Measurements from ENCODE around the gene TIMM10B.

TIMM10B gene, protein sequence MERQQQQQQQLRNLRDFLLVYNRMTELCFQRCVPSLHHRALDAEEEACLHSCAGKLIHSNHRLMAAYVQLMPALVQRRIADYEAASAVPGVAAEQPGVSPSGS

DNA sequence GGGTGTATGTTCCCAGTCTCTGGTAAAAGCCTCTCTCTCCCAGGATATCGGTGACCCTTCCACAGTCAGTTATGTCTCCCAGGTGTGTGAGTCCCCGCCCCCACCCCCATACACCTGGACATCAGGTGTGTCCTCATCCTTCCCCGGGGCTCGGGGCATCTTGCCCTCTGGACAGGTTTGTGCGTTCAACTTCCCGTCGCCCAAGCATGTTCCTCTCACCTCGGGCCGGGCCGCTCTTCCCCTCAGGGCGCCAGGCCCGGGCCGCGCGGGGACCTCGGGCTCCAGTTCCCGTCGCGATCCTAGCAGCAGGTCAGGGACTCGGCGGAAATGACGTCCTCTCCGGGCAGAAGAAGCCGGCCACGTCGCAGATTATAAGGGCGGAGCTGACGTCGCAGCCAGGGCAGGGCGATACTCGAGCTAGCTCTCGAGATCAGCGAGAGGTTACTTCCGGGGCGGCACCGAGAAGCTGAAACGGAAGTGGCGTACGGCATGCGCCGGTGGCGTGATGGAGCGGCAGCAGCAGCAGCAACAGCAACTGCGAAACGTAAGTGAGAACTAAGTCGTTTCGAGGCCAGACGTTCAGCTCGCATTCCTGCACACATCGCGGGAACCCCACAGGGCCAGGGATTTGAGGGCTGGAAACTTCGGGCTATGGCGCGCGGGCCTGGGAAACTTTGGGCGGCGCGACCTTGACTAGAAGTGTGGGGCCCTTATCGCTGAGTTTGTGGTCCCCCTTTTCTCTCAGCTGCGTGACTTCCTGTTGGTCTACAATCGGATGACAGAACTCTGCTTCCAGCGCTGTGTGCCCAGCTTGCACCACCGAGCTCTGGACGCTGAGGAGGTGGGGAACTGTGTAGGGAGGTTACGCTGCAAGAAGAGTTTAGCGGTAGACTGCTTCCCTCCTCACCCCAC is at the start of gene TIMM10B, which contains the start of gene ARFIP2:
Gene TIMM10B (plus strand): TSS at position 490 of the 912 bp plus-strand sequence. CDS start 16 bp downstream, at position 506.
Gene ARFIP2 (minus strand): TSS at position 320 of the 912 bp plus-strand sequence. CDS start 910 bp downstream, outside the sequence.
- peak; percentile 90 to 96 for DNase-seq (ENCODE audit: low read depth in 2 of 2)

DNA sequence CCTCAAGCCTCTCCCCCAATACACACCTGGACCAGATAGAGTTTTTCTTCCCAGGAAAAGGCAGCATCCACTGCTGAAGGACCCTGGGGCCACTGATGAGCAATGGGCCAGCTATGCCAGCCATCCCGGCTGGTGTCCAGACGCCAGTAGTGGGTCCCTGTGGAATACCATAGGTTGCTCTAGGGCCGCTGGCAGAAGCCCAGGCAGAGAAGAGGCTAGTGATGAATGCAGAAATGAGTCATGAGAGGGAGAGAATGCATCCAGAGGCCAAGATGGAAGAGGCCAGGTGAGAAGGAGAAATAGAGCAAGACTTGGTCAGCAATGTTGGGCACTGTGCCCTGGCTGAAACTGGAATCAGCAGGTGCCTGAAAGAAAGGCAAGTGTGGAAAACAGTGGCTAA is 49.4 kb upstream of the TIMM10B start:
- DNase-seq (ENCODE audit: low read depth in 2 of 2) = no peak

DNA sequence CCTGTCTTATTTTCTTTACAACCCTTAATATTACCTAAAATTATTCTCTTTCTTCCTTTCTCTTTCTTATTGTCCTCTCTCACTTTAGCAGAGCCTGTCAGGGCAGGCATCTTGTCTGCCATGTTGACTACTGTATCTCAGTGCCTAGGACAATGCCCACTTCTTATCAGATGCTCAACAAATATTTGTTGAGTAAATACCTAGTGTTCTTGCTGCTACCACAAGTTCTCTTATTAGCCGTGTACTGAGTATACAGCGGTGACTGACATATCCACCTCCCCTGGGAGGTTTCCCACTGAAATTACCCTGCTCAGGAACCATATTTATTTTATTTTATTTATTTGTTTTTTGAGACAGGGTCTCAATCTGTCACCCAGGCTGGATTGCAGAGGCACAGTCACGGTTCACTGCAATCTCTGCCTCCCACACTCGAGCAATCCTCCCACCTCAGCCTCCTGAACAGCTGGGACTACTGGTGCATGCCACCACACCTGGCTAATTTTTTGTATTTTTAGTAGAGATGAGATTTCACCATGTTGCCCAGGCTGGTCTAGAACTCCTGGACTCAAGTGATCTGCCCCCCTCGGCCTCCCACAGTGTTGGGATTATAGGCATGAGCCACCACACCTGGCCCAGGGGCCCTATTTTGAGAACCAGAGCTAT is 47.2 kb upstream of the TIMM10B start:
- DNase-seq (ENCODE audit: low read depth in 2 of 2) = no peak

DNA sequence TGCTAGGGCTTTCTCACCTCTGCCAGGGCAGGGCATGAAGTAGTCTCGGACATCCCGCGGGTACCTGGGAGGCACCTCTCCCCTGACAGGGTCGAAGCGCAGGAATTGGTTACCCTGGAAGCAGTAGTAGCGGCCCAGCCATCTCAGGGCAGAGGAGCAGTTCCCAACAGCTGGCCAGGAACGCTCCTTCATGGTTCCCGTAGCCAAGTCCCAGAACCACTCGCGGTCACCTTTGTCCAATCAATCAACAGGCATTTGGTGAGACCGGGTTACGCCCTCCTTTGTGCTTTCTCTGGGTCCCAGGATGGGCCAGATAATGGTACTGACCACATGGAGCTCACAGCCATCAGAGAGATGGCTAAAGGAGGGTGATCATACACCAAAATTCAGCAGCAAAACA is 43.9 kb upstream of the TIMM10B start:
- no peak for DNase-seq (ENCODE audit: low read depth in 2 of 2)

DNA sequence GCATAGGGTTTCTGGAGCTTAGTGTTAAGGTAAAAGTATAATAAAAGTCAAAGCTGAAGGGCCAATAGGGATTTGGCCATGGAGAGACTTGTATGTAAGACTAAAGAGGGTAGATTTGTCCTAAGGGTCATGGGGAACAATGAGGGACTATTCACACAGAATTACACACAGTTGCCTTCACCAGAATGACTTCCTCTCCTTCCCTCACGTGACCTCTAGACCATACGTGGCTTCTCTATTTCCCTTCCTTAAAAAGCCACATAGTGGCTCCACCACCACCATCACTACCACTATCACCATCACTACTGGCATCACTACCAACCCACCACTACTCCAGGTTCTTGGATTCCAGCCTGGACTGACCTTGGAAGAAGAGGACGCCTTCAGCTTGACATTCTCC is 43.3 kb upstream of the TIMM10B start:
- no peak for DNase-seq (ENCODE audit: low read depth in 2 of 2)

DNA sequence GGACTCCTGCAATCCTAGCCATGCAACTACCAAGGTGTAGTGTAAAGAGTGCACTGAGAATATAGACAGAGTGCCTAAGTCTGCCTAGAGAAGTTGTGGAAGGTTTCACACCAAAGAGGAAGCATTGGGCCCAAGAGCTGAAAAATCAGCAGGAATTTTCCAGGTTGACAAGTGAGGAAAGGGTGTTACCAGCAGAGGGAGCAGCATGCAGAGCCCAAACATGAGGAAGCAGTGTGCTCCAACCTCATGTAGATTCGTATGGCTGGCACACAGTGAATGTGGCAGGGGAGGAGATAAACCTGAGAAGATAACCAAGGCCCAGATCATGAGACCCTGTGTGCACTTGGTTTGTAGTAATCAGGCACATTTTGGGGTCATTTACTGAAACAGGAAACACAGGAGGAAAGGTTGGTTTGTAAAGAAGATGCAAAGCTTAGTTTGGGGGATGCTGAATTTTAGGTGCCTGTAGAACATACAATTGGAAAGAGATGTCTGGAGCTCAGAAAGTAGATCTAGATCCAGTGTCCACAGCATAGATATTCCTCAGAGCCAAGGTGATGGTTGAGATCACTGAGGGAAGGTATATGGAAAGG is 42.2 kb upstream of the TIMM10B start:
- DNase-seq (ENCODE audit: low read depth in 2 of 2) = no peak

DNA sequence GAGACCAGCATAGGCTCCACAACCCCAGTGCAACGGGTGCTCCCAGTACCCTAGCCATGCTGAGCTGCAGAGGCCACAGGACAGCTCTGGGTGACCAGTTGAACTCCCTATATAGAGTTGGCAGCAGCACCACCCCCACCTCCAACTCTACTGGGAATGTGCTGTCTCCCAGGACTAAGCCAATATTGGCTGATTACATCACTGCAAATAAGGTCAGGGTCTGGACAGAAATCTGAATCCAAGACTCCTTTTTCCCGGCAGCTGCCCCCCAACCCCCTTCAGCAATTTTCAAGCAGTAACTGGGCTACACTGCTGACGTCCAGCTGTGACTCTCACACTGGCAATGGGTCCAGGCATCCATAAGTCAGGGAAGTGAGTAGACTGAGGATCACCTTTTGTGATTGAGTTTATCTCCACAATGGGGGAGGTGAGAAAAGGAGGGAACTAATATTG is 40.4 kb upstream of the TIMM10B start, which contains the start of gene HPX:
Gene HPX (minus strand): TSS at position 82 of the 453 bp plus-strand sequence. CDS start 24 bp downstream, at position 58.
- no peak for DNase-seq (ENCODE audit: low read depth in 2 of 2)

DNA sequence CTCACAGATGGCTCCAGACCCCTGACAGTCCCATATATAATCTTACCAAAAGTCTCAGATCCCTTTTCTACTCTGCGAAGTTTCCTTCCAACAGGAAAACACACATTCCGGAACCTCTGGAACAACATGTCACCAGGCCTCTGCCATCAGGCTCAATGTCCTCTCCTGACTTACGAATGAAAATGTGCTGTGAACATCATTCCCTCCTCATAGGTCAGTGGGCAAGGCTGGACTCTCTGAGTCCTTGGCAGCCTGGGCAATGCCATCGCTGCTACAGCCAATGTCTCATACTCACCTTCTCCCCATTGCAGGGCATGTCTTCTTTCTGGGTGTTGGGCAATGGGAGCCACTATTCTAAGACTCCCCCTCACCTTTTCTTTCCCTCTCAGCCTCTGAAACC is 38.9 kb upstream of the TIMM10B start:
- DNase-seq (ENCODE audit: low read depth in 2 of 2) = no peak

DNA sequence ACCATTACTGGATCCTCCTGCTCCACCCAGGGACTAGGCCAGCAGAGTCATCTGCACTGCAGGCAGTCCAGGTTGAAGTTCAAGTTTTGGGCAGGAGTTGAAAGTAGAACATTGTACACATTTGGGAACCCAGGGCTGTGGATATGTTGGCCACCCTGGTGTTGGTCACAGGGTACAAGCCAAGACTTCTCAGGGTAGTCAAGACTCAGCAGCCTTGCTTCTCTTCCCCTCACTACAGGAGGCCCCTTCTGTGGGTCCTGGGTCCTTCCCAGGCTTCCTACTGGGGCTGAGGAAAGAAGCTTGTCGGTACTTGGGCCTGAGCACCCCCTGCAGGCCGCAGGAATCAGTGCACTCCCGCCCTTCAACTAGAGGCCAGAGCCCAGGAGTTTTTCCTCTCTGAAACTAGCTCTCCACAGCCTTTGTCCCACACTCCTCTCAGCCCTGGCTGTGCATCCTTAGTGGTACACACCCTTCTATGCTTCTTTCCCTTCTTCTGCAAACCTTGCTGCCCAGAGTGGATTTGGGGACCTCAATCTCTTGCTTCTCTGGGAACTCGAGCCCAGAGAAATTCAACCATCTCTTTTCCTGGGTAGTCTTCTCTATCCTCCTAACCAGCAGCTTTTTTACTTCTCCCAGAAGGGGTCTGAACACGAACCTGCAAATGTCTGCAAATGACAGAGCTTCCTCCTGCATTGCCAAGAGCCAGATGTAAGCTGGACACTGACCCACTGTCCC is 37.9 kb upstream of the TIMM10B start:
- peak in 1 of 2 donors; percentile 27 for DNase-seq (ENCODE audit: low read depth in 2 of 2)

DNA sequence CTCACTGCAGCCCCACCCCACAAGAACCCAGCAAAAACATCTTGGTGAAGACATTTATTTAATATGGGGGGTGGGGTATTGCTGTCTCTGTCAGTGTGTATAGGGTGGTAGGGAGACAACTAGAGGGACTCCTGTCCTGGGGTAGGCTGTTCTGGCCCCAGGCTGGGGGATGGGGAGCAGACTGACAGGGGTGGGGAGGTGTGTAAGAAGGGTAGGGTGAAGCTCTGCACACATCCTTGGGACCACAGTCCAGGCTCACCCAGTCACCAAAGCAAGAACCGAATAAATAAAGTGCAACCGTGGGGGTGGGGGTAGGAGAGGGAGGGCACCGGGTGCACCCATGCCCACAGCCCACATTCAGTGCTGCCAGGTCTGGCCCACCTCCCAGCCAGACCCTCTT is 32.7 kb upstream of the TIMM10B start:
- DNase-seq (ENCODE audit: low read depth in 2 of 2) = no peak

DNA sequence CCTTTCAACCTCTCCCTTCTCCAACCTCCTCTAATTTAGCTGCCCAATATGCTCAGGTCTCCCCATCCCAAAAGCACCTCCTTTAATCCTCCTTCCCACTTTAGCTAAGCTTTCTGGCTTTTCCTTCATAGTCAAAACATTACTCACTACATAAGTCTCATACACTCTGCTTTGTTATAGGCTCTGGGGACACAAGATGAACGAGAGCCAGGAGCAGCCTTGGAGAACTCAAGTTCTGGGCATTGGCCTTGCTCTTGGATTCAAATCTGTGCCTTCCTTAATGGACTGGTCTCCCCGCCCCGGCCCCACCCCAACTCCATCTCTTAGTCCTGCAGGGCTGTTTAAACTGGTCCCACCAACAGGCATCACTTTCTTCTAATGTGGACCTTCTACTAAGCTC is 29.1 kb upstream of the TIMM10B start:
- DNase-seq (ENCODE audit: low read depth in 2 of 2) = no peak

DNA sequence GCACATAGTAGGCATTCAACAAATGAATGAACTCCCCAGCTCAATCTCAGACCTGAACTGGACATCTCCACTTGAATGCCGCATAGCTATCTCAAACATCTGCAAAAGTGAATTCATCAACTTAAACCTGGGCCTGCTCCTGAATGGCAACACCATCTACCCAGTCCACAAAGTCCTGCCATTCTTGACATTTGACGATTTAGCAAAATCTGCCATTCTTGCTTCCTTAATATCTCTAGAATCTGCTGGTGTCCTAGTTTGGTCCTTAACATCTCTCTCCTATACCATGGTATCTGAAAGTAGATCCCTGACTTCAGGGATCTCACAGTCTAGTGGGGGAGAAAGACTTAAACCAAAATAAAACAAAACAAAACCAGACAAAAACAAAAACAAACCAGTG is 28.1 kb upstream of the TIMM10B start:
- no peak for DNase-seq (ENCODE audit: low read depth in 2 of 2)

DNA sequence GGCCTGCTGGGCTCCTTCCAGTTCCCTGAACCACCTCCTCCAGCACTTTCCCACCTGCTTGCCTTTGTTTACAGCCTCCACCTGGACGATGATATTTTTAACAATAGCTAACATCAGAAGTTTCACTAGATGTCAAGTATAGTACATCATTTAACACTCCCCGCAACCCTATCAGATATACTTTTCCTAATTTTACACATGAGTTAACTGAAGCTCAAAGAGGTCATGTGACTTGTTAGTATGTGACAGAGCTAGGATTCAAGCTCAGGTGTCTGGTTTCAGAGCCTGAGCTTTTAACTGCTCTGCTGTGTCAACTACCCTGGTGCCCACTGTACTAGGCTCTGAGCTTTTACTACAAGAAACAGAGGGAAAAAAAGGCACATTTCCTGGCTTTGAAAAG is 26.2 kb upstream of the TIMM10B start:
- no peak for DNase-seq (ENCODE audit: low read depth in 2 of 2)

DNA sequence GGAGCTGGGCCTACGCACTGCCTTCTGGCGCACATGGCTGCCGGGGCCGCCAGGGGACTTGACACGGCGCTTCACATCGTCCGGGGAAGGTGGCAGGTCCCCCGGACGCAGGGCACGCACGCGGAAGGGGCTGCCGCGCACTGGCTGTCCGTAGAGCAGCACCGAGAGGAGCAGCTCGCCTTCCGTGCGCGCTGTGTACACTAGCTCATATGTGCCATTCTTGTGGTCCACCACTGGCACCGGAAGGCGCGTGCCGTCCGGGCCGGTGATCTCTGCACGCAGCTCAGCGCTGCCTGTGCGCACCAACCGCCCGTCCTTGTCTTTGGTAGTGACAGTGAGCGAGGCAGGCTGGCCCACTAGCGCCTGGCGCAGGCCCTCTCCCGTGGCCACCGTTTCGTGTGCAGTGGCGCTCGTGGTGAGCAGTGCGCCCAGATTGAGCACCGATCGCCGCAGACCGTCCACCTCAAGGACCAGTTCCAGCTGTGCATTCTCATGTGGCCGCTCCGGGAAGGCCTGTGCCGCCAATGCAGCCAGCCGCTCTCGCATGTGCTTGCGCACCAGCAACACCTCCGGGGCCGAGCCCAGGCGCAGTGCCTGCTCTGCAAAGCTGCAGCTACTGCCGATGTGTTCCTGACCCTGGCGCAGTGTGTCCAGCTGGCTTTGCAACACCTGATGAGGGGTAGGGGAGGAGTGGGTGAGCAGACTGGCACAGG is 24.8 kb upstream of the TIMM10B start:
- DNase-seq (ENCODE audit: low read depth in 2 of 2) = no peak

DNA sequence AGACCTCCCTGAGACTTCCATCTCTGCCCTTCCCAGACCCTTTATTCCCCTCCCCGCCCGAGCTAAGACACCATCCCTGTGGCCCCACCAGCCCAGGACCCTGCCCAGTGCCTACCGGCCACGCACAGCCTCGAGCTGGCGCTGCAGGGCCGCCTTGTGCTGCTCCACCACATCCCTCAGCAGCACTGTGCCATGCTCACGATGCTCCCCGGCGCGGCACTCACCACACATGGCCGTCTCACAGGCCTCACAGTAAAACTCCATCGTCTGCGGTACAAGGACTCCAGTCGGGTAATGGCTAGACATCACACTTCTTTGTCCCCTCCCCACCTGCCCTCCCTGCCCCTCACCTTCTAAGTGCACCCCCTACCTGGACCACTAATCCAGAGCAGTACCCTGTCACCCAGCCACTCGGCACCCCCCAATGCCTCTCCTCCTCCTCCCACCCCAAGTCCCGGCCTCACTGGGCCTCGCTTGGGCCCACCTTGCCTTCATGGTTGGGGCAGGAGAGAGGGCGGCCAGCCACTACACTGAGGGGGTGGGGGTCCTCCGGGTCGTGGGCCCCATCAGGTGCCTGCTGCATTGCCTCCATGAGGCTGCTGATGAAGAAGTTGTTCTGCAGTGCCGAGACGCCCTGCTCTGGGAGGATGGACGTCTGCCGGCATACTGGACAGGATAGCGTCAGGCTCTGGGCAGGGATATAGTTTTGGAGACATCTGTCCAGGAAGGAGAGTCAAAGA is 23.6 kb upstream of the TIMM10B start:
- no peak for DNase-seq (ENCODE audit: low read depth in 2 of 2)

DNA sequence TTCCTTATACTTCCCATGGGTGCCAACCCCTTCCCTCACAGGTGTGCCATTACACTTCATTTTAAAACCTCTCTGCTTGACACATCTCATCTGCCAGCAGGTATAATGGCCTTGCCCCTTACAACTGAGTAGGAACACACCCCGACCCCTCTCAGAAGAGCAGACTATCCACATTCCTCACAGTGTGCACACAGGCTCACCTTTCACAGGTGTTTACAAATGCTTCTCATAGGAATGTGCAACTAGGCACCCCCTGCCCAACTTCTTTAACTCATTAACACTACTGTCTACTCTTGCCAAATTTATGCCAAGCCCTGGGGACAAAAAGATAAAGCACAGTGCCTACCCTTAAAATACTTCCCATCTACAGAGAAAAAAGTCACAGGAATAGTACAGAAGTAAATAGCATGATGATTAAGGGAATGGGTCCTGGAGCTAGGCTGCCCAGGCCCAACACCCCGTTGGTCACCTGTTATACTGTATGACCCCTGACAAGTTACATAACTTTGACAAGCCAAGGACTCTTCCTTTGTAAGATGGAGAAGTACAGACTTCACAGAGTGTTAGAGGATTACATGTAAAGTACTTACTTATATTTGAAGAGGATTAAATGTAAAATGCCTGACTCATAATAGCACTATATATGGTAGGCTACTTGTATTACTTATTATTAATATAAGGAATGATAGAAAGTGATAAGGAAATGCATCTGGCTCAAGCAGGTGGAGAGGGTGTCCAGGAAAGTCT is 22.8 kb upstream of the TIMM10B start:
- DNase-seq (ENCODE audit: low read depth in 2 of 2) = no peak

DNA sequence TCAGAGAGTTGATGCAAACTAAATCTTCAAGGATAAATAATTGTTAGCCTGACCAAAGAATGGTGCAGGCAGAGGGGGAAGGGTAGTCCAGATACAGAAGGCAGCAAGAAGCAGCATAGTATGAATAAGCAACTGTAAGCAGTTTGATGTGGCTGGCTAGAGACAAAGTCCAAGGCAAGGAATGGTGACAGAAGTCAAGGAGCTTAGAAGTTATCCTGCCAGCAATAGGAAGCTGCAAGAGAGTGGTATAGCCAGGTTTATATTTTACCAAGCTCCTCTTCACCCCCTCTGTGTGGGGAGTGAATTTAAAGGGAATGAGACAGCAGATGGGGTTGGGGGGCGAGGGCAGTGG is 22.2 kb upstream of the TIMM10B start:
- DNase-seq (ENCODE audit: low read depth in 2 of 2) = no peak

DNA sequence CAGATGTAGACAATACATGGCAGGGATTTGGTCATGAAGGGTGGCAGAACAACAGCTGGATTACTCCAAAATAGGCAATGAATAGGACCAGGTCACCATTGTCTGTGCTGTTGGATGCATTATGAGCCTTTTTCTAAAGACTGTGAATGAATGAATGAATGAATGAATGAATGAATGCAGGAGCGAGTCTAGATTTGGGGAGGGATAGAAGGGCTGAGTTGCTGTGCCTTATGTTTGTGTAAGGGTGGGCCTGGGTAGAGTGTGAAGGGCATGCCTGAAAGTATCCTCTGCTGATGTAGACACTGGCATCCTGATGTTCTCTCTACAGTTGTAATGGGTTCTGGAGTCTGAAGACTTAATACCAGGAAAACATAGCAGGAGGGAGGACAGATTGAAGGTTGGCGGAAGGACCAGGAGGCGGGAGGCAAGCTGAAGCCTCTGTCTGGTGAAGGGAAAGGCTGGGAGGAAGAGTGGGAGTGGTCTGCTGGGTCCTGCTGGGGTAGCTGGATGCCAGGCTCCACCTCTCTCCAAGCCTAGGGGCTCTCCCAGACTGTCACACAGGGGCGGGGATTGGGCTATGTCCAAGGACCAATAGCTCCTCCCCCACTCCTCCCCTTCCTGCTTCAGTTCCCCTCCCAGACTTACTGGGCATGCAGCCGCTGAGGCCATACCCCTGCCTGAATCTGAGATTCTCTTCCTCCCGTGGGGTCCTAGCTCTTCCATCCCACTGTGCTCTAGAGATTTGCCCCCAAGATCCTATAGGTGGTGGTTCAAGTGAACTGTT is 12.4 kb upstream of the TIMM10B start:
- DNase-seq (ENCODE audit: low read depth in 2 of 2) = no peak

DNA sequence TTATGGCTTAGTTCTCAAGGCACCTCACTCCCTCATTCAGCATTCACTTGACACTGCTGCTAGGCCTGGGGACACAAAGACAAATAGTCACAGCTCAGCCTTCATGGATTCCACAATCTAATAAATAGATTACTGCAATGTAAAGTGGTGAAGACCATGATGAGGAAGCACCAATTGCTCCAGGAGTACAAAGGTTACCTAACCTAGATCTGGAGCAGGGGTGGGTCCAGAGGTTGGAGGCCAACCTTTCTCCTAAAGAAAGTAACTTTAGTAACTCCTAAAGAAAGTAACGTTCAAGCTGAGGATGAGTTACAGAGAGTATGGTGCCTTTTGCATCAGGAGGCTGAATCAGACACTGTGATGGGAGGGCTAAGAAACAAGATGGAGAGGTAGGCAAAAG is 11.7 kb upstream of the TIMM10B start:
- DNase-seq (ENCODE audit: low read depth in 2 of 2) = no peak
